Activated naive CD4-positive, alpha-beta T cell treated with anti-CD3 and anti-CD28 coated beads, Interleukin-2, amount 50 U/mL, for 72 hours (primary cell): ENCODE measurements around the gene TRIM9. TPM values are rescaled to one million over a fixed set of nuclear protein-coding genes. Genes with fewer than 3 reads are reported as not detected.
"Not testable (repeated sequence)": the region's sequence is repeated elsewhere in the genome, so short reads cannot be mapped to it uniquely, and the experiment has no call there.

Source experiments
- ATAC-seq, 2 donors: fragments of 150-1000 bp; cut with Tn5 transposase; 2 replicates each; pipeline ENCODE4 v1.10.0; 2021; ENCODE audit warnings: mild to moderate bottlenecking in 2 of 2, moderate library complexity in 2 of 2
- DNase-seq, 2 donors: peaks; one replicate each; pipeline ENCODE4 v3.0.0; 2021 to 2022; ENCODE audit warnings: low spot score in 2 of 2
- H3K27ac Mint-ChIP-seq, 2 donors: one replicate each; pipeline ENCODE4 v1.8.0; 2022; ENCODE audit warnings: mild to moderate bottlenecking in 2 of 2, mixed read lengths in 2 of 2
- H3K36me3 Mint-ChIP-seq, 2 donors: one replicate each; pipeline ENCODE4 v1.8.0; 2022; ENCODE audit warnings: mixed read lengths in 2 of 2
- H3K9me3 Mint-ChIP-seq, 2 donors: one replicate each; pipeline ENCODE4 v1.8.0; 2022; ENCODE audit warnings: mixed read lengths in 2 of 2
- total RNA-seq, 2 donors: library from RNA; stranded (reverse); gene quantifications; one replicate each; pipeline ENCODE4 v1.2.3, GENCODE V29; 2022

The TRIM9 gene
- total RNA-seq, 2 donors from 2014 or later = 0.93 to 3.1 TPM

GRCh38 chr14:50943261-50943942, 151.5 kb downstream of the TRIM9 start:
- ATAC-seq (no peak), DNase-seq (peak in 1 of 2 donors; percentile 7)
- Mint-ChIP-seq H3K27ac (no peak overlapping the region), H3K36me3 (peaks cover 0 to 18% of the 10 kb centered on the region in 2 donors), H3K9me3 (no peaks in the 10 kb centered on the region)

- not testable (repeated sequence) for ATAC-seq, H3K9me3 Mint-ChIP-seq, DNase-seq, H3K27ac Mint-ChIP-seq
- peaks cover 0 to 18% of the 10 kb centered on the region in 2 donors for H3K36me3 Mint-ChIP-seq
Measured at GRCh38 chr14:50941638-50942037, 153.3 kb downstream of the TRIM9 start.

- Mint-ChIP-seq H3K27ac (no peak overlapping the region), H3K36me3 (peaks cover 0 to 18% of the 10 kb centered on the region in 2 donors), H3K9me3 (no peaks in the 10 kb centered on the region)
- DNase-seq (no peak), ATAC-seq (no peak)
Measured at GRCh38 chr14:50941151-50941550, 153.8 kb downstream of the TRIM9 start.

GRCh38 chr14:50937800-50938199, 157.1 kb downstream of the TRIM9 start:
- DNase-seq = no peak
- no peak overlapping the region for H3K27ac Mint-ChIP-seq
- H3K36me3 Mint-ChIP-seq = peaks cover 0 to 14% of the 10 kb centered on the region in 2 donors
- H3K9me3 Mint-ChIP-seq = no peaks in the 10 kb centered on the region
- ATAC-seq = no peak

- ATAC-seq = no peak
- Mint-ChIP-seq H3K36me3 (peaks cover 0 to 14% of the 10 kb centered on the region in 2 donors), H3K27ac (no peak overlapping the region), H3K9me3 (no peaks in the 10 kb centered on the region)
- no peak for DNase-seq
Measured at GRCh38 chr14:50937325-50937724, 157.6 kb downstream of the TRIM9 start.

GRCh38 chr14:50936882-50937281, 158.0 kb downstream of the TRIM9 start:
- ATAC-seq (peak in 1 of 2 donors; percentile 34), DNase-seq (no peak)
- no peaks in the 10 kb centered on the region for H3K9me3 Mint-ChIP-seq
- H3K27ac Mint-ChIP-seq = no peak overlapping the region
- H3K36me3 Mint-ChIP-seq = peaks cover 0 to 12% of the 10 kb centered on the region in 2 donors

GRCh38 chr14:50936016-50936340, 158.9 kb downstream of the TRIM9 start:
- ATAC-seq = no peak

GRCh38 chr14:50935126-50936015, 159.5 kb downstream of the TRIM9 start:
- ATAC-seq (no peak), DNase-seq (no peak)
- Mint-ChIP-seq H3K27ac (no peak overlapping the region), H3K36me3 (no peaks in the 10 kb centered on the region), H3K9me3 (no peaks in the 10 kb centered on the region)

More at GRCh38 chr14:50936016-50936340, 158.9 kb downstream of the TRIM9 start:
- peaks cover 0 to 3% of the 10 kb centered on the region in 2 donors for H3K36me3 Mint-ChIP-seq
- DNase-seq = no peak
- no peak overlapping the region for H3K27ac Mint-ChIP-seq
- no peaks in the 10 kb centered on the region for H3K9me3 Mint-ChIP-seq

GRCh38 chr14:50932592-50933495, 162.1 kb downstream of the TRIM9 start:
- Mint-ChIP-seq H3K27ac (no peak overlapping the region), H3K36me3 (no peaks in the 10 kb centered on the region), H3K9me3 (no peaks in the 10 kb centered on the region)
- DNase-seq = no peak
- ATAC-seq = no peak

- DNase-seq = no peak
- Mint-ChIP-seq H3K9me3 (no peaks in the 10 kb centered on the region), H3K27ac (no peak overlapping the region), H3K36me3 (no peaks in the 10 kb centered on the region)
- ATAC-seq = no peak
Measured at GRCh38 chr14:50932156-50932555, 162.7 kb downstream of the TRIM9 start.

GRCh38 chr14:50931559-50931958, 163.3 kb downstream of the TRIM9 start:
- no peak overlapping the region for H3K27ac Mint-ChIP-seq
- H3K9me3 Mint-ChIP-seq = no peaks in the 10 kb centered on the region
- DNase-seq (no peak), ATAC-seq (no peak)
- no peaks in the 10 kb centered on the region for H3K36me3 Mint-ChIP-seq

- Mint-ChIP-seq H3K36me3 (no peaks in the 10 kb centered on the region), H3K27ac (no peak overlapping the region), H3K9me3 (no peaks in the 10 kb centered on the region)
- DNase-seq (no peak), ATAC-seq (no peak)
Measured at GRCh38 chr14:50929506-50929905, 165.4 kb downstream of the TRIM9 start.

- no peaks in the 10 kb centered on the region for H3K36me3 Mint-ChIP-seq
- no peaks in the 10 kb centered on the region for H3K9me3 Mint-ChIP-seq
- no peak for ATAC-seq
- no peak overlapping the region for H3K27ac Mint-ChIP-seq
- DNase-seq = no peak
Measured at GRCh38 chr14:50928002-50928635, 166.8 kb downstream of the TRIM9 start.

- no peaks in the 10 kb centered on the region for H3K36me3 Mint-ChIP-seq
- DNase-seq (no peak), ATAC-seq (no peak)
- no peaks in the 10 kb centered on the region for H3K9me3 Mint-ChIP-seq
- H3K27ac Mint-ChIP-seq = no peak overlapping the region
Measured at GRCh38 chr14:50926851-50927386, 168.0 kb downstream of the TRIM9 start.
